HepG2 (cell line): ENCODE data around the gene JUND. TPM values are rescaled to one million over a fixed set of nuclear protein-coding genes. Genes with fewer than 3 reads are reported as not detected.
A peak's percentile ranks its signal among the peaks of the same experiment; 100 is the strongest.

ENCODE experiments used
- CAMTA2 ChIP-seq: sonication (generic); formaldehyde crosslinking; IDR thresholded peaks from 2 replicates; pipeline ENCODE4 v1.4.0; 2020; ENCODE audit warnings: mild to moderate bottlenecking, missing genetic modification reagents, borderline replicate concordance
- EP300 ChIP-seq, 3 experiments: sonication (generic) in 1 of 3; formaldehyde crosslinking in 1 of 3; IDR thresholded peaks; 2 replicates each; pipeline versions ENCODE4 v1.5.1 to v1.6.1; 2011 to 2020; ENCODE audit warnings: low read depth in 2 of 3, low read length in 2 of 3, borderline replicate concordance in 1 of 3, improper control_type of control experiment in 1 of 3, mild to moderate bottlenecking in 1 of 3, missing genetic modification reagents in 1 of 3, moderate library complexity in 1 of 3
- HES4 ChIP-seq: sonication (generic); formaldehyde crosslinking; IDR thresholded peaks from 2 replicates; pipeline ENCODE4 v1.9.0; 2021; ENCODE audit warnings: mild to moderate bottlenecking, missing genetic modification reagents, borderline replicate concordance
- NFYC ChIP-seq: IDR thresholded peaks from 2 replicates; pipeline ENCODE4 v1.6.1; 2016; ENCODE audit warnings: missing genetic modification reagents, missing compliant biosample characterization
- SRF ChIP-seq: IDR thresholded peaks from 2 replicates; pipeline ENCODE4 v1.6.1; 2011; ENCODE audit warnings: mild to moderate bottlenecking, low read depth, low read length, moderate library complexity
- ZBTB38 ChIP-seq: sonication (generic); formaldehyde crosslinking; IDR thresholded peaks from 2 replicates; pipeline ENCODE4 v1.5.1; 2020; ENCODE audit warnings: mild to moderate bottlenecking, missing genetic modification reagents
- ZFYVE20 ChIP-seq: sonication (generic); formaldehyde crosslinking; IDR thresholded peaks from 2 replicates; pipeline ENCODE4 v1.8.0; 2023; ENCODE audit warnings: low read depth, mild to moderate bottlenecking, moderate library complexity, missing genetic modification reagents, borderline replicate concordance
- ZMYM2 ChIP-seq: sonication (generic); formaldehyde crosslinking; IDR thresholded peaks from 2 replicates; pipeline ENCODE4 v1.8.0; 2022; ENCODE audit warnings: mild to moderate bottlenecking, missing genetic modification reagents
- ZNF20 ChIP-seq: sonication (generic); formaldehyde crosslinking; IDR thresholded peaks from 2 replicates; pipeline ENCODE4 v1.4.0; 2020; ENCODE audit warnings: mild to moderate bottlenecking, moderate library complexity, missing genetic modification reagents
- ZNF430 ChIP-seq: sonication (generic); formaldehyde crosslinking; IDR thresholded peaks from 2 replicates; pipeline ENCODE4 v1.9.0; 2021; ENCODE audit warnings: mild to moderate bottlenecking, missing genetic modification reagents
- ZNF432 ChIP-seq: sonication (generic); formaldehyde crosslinking; IDR thresholded peaks from 2 replicates; pipeline ENCODE4 v1.5.0; 2020; ENCODE audit warnings: missing genetic modification reagents, mild to moderate bottlenecking, borderline replicate concordance
- ZNF598 ChIP-seq: sonication (generic); formaldehyde crosslinking; IDR thresholded peaks from 2 replicates; pipeline ENCODE4 v1.5.1; 2020; ENCODE audit warnings: mild to moderate bottlenecking, missing genetic modification reagents, borderline replicate concordance
- ZNF841 ChIP-seq: sonication (generic); formaldehyde crosslinking; IDR thresholded peaks from 2 replicates; pipeline ENCODE4 v1.8.1; 2023; ENCODE audit warnings: missing genetic modification reagents, borderline replicate concordance
- polyA plus RNA-seq, 8 experiments: library from polyadenylated mRNA; depleted of rRNA in 3 of 8; stranded (reverse) in 7 of 8; unstranded in 1 of 8; fragments of >200 nt; fragmentation: Illumina TruSeq in 4 of 8; extraction: Trizol in 4 of 8; gene quantifications; 2 replicates each; pipeline versions ENCODE4 v1.2.1 to v1.2.3, GENCODE V29; 2011 to 2016; ENCODE audit warnings: low read depth in 4 of 8, missing spikeins in 1 of 8, mixed read lengths in 1 of 8; ENCODE audit not compliant: insufficient read depth in 1 of 8
- total RNA-seq, 5 experiments: library from RNA; depleted of rRNA; stranded (reverse); fragments of >200 nt; fragmentation: Illumina TruSeq; extraction: Trizol; gene quantifications; 2 replicates each; pipeline ENCODE4 v1.2.3, GENCODE V29; 2016; ENCODE audit warnings: low read depth in 1 of 5
- TF ChIP-seq, protein P1 (sequence below): sonication (generic); formaldehyde crosslinking; IDR thresholded peaks from 2 replicates; pipeline ENCODE4 v1.5.0; 2020; ENCODE audit warnings: missing genetic modification reagents
- TF ChIP-seq, protein P2 (sequence below): sonication (generic); formaldehyde crosslinking; IDR thresholded peaks from 2 replicates; pipeline ENCODE4 v1.4.0; 2020; ENCODE audit warnings: mild to moderate bottlenecking, missing genetic modification reagents

JUND gene
- total and polyA plus RNA-seq, 2 of the 13 experiments (the other 11 are each of a cell fraction or from before 2014, with no cell fraction given): 41.2 to 59.8 TPM

DNA sequence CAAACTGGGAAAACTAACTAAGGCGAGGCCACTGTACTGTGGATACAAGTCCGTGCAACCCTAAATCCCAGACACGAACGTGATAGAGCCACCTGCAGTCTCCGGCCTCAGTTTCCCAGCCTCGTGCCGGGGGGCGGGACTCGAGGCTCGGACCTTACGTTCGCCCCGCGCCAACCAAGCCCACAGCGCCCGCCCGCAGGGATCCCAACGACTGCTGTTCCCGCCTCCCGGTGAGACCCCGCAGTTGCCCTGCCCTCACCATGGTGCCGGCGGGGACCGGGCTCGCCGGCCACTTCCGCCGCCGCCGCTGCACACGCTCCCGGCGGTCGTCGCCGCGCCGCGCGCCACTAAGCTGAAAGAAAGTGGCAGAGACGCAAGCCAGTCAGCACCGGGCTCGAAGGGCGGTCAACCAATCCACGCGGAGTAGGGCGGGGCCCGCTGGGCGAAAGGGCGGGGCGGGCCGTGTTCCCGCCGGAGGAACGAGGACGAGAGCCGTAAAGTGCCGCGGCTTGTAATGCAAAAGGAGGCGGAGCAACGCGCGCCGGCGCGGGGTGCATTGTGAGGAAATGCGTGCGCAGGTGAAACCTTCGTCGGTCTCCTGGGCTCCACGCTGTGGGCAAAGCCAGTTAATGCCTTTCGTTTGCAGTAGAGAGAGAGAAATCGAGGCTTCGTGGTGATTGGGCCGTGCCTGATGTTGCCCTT, 41.5 kb upstream of the JUND start, which contains the start of gene LSM4 (continued):
- TF ChIP-seq ZFYVE20 (CRISPR knock-in tag): no peak
- TF ChIP-seq NFYC (CRISPR knock-in tag): peak; percentile 94
- no peak for TF ChIP-seq SRF
- no peak for TF ChIP-seq CAMTA2 (CRISPR knock-in tag)
- peak; percentile 89; the same call in 1 of the 2 replicates for TF ChIP-seq HES4 (CRISPR knock-in tag)
- TF ChIP-seq, protein P1, sequence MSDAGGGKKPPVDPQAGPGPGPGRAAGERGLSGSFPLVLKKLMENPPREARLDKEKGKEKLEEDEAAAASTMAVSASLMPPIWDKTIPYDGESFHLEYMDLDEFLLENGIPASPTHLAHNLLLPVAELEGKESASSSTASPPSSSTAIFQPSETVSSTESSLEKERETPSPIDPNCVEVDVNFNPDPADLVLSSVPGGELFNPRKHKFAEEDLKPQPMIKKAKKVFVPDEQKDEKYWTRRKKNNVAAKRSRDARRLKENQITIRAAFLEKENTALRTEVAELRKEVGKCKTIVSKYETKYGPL (CRISPR knock-in tag): no peak
- TF ChIP-seq, protein P2, sequence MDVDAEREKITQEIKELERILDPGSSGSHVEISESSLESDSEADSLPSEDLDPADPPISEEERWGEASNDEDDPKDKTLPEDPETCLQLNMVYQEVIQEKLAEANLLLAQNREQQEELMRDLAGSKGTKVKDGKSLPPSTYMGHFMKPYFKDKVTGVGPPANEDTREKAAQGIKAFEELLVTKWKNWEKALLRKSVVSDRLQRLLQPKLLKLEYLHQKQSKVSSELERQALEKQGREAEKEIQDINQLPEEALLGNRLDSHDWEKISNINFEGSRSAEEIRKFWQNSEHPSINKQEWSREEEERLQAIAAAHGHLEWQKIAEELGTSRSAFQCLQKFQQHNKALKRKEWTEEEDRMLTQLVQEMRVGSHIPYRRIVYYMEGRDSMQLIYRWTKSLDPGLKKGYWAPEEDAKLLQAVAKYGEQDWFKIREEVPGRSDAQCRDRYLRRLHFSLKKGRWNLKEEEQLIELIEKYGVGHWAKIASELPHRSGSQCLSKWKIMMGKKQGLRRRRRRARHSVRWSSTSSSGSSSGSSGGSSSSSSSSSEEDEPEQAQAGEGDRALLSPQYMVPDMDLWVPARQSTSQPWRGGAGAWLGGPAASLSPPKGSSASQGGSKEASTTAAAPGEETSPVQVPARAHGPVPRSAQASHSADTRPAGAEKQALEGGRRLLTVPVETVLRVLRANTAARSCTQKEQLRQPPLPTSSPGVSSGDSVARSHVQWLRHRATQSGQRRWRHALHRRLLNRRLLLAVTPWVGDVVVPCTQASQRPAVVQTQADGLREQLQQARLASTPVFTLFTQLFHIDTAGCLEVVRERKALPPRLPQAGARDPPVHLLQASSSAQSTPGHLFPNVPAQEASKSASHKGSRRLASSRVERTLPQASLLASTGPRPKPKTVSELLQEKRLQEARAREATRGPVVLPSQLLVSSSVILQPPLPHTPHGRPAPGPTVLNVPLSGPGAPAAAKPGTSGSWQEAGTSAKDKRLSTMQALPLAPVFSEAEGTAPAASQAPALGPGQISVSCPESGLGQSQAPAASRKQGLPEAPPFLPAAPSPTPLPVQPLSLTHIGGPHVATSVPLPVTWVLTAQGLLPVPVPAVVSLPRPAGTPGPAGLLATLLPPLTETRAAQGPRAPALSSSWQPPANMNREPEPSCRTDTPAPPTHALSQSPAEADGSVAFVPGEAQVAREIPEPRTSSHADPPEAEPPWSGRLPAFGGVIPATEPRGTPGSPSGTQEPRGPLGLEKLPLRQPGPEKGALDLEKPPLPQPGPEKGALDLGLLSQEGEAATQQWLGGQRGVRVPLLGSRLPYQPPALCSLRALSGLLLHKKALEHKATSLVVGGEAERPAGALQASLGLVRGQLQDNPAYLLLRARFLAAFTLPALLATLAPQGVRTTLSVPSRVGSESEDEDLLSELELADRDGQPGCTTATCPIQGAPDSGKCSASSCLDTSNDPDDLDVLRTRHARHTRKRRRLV (CRISPR knock-in tag): no peak
- TF ChIP-seq EP300 (IDR thresholded peaks at IDR 0.05; ENCODE audit: low read depth in 2 of 2, low read length in 2 of 2): no peak
- TF ChIP-seq EP300 (CRISPR knock-in tag; IDR thresholded peaks at IDR 0.05; ENCODE audit: borderline replicate concordance): no peak
- TF ChIP-seq ZBTB38 (CRISPR knock-in tag): peak; percentile 77; the same call in 1 of the 2 replicates
- no peak for TF ChIP-seq ZNF432 (CRISPR knock-in tag)
- TF ChIP-seq ZNF20 (CRISPR knock-in tag): no peak
- TF ChIP-seq ZMYM2 (CRISPR knock-in tag): no peak
- no peak for TF ChIP-seq ZNF841 (CRISPR knock-in tag)
- 0 out of 2 replicates have a peak, but pooled peaks have one; percentile 9 for TF ChIP-seq ZNF598 (CRISPR knock-in tag)
- TF ChIP-seq ZNF430: peak; percentile 78
